Stromal cell of bone marrow (primary cell): ENCODE measurements around the gene CNTRL.
"Not testable (repeated sequence)": the region's sequence is repeated elsewhere in the genome, so short reads cannot be mapped to it uniquely, and the experiment has no call there.

Experiments used
- DNase-seq: peaks from one replicate; pipeline ENCODE4 v3.0.0-alpha.2; 2012; ENCODE audit warnings: low read depth

CNTRL gene

GRCh38 chr9:121074370-121075250 is at the start of gene CNTRL:
Gene CNTRL (plus strand): TSS chr9:121074955. CDS start chr9:121088327, 13,372 bp downstream.
- peak; percentile 79 for DNase-seq

DNA sequence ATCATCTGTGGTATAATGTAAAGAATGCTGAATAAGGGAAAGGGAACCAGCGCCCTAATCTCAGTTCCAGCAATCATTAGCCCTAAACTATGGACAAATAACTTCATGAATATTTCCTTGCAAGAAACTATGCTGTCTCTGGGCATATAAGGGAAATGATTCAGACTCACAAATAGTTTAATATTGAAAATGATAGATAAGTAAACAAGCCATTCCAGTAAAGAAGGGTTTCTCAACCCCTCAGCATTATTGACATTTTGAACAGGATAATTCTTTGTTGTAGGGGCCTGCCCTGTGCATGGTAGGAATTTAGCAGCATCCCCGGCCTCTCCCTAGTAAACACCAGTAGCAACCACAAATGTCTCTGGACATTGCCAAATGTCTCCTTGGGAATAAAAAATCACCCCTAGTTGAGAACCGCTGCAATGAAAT is 48.5 kb upstream of the CNTRL start:
- DNase-seq = no peak

GRCh38 chr9:121026768-121027167 is 48.0 kb upstream of the CNTRL start:
- DNase-seq = no peak

- DNase-seq = not testable (repeated sequence)
Observed at GRCh38 chr9:121028285-121028684, 46.5 kb upstream of the CNTRL start.

DNA sequence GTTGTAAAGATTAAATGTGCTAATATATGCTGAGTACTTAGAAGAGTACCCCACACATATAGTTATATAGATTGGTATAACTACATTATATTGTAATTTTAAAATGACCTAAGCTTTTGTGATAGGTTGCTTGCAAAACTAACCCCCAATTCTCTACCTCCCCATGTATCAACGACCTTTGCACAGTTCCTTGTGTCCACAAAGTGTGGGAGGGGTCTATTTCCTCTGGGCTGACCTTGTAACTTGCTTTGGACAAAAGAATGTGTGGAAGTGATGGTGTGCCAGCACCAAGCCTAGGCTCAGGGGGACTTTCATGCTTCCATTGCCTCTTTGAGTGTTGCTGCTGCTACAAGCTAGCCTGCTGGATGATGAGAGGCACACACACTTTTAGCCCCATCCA is 45.3 kb upstream of the CNTRL start:
- no peak for DNase-seq

GRCh38 chr9:121034529-121034928 is 40.2 kb upstream of the CNTRL start:
- DNase-seq = no peak

DNA sequence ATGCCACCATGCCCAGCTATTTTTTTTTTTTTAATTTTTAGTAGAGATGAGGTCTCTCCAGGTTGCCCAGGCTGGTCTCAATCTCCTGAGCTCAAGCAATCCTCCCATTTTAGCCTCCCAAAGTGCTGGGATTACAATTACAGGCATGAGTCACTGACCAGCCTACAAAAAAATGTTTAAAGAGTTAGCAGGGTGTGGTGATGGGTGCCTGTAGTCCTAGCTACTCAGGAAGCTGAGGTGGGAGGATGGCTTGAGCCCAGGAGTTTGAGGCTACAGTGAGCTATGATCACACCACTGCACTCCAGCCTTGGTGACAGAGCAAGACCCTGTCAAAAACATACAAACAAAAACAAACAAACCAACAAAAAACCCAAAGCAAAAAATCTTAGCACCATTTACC is 39.0 kb upstream of the CNTRL start:
- DNase-seq = not testable (repeated sequence)

GRCh38 chr9:121038362-121038761 is 36.4 kb upstream of the CNTRL start:
- no peak for DNase-seq

- no peak for DNase-seq
Observed at GRCh38 chr9:121038804-121039203, 36.0 kb upstream of the CNTRL start.

DNA sequence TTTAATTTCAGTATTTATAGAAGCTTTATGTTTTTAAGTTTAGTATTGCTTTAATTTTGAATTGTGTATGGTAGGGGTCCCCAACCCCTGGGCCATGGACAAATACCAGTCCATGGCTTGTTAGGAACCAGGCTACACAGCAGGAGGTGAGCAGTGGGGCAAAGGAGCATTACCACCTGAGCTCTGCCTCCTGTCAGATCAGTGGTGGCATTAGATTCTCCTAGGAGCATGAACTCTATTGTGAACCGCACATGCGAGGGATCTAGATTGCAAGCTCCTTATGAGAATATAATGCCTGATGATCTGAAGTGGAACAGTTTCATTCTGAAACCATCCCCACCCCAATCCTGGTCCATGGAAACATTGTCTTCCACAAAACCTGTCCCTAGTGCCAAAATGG is 26.6 kb upstream of the CNTRL start:
- no peak for DNase-seq

DNA sequence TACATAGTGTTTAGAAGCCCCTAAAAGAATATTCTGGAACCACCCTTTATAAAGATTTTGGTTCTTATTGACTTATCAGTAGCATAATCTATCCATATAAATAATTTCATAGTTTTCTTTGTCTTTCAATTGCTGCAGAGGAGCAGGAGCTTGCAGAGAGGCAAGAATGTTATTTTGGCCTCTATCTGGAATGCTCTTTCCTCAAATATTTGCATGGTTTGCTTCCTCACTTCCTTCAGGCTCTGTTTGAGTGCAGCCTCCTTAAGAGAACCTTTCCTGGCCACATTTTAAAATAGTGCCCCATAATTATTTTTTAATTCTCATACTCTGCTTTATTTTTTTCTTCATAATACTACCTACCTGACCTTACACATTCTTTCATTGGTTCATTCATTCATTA is 26.1 kb upstream of the CNTRL start:
- no peak for DNase-seq

GRCh38 chr9:121050128-121050988 is 24.4 kb upstream of the CNTRL start, which contains the start of gene C5:
Gene C5 (minus strand): TSS chr9:121050275. CDS start chr9:121050246, 29 bp downstream.
- no peak for DNase-seq

- DNase-seq = no peak
Observed at GRCh38 chr9:121053544-121053943, 21.2 kb upstream of the CNTRL start.

DNA sequence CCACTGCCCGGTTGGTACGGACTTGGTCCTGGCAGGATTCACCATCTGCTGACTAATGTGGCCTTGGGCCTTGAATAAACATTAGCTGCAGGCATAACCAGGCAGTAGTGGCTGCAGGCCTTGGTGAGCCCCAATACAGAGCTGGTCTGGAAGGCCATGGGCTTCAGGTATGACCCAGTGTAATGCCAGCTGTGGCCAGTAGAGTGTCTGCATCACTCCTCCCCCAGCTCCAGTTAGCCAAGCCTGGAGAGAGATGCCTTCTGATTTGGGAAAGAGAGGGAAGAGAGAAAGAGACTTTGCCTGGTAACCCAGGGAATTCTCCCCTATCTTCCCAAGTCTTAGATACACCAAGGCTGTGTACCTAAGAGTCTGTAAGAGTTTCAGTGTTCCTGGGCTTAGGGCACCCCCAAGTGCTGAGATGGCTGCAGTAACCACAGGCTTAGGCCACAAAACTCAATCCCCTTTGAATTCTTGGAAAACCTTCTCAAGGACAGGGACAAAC is 19.1 kb upstream of the CNTRL start:
- no peak for DNase-seq

DNA sequence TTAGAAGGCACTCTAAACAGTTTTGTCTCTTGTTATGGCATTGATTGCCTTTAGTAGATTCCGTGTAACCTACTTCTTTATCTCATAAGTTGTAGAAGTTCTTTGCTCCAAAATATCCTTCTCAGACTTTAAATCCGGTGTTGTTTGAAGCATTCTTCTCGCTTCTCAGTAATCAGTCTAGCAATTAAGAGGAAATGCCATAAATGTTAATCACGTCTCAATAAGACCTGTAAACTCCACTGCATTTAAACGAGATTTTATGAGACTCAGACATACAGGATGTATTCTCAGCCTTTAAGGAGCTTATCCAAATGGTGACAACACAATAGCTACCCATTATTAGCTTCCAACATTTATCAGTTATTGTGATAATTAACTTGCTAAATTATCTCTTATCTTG is 16.9 kb upstream of the CNTRL start:
- no peak for DNase-seq

GRCh38 chr9:121059513-121059912 is 15.2 kb upstream of the CNTRL start:
- no peak for DNase-seq

DNA sequence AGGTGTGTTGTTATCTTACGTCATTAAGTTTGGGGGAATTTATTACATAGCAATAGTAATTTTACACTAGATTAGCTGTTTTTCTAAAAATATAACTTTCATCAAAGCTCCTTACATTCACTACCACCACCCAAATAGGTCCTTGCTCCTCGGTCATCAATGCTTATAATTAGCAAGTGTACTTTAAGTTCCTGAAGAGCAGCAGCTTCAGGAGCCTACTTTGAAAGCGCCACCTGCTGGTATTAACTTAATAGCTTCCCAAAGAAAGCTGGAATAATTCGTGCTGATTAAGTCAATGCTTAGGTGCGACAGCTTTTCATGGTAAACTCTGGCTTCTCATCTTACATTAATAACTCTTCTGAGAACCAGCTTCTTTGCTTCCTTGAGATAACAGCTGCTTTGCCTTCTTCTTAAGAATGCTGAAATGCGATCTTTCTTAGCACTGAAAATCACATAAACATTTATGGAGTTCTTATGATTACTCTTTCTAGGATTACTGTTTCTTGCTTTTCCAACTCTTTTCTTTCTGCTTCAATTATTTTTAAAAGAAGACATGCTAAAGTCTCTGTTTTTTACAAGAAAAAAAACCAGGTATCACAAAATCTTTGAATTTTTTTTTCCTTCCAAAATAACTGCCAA is 14.6 kb upstream of the CNTRL start:
- DNase-seq = peak; percentile 40

DNA sequence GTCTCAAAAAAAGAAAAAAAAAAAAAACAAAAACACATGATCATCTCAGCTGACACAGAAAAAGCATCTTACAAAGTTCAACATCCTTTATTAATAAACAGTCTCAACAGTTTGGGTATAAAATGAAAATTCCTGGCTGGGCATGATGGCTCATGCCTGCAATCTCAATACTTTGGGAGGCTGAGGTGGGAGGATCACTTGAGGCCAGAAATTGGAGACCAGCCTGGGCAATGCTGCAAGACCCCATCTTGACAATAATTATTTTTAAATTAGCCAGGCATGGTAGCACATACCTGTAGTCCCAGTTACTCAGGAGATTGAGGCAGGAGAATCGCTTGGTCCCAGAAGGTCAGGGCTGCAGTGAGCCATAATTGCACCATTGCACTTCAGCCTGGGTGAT is 7.9 kb upstream of the CNTRL start:
- DNase-seq = no peak

DNA sequence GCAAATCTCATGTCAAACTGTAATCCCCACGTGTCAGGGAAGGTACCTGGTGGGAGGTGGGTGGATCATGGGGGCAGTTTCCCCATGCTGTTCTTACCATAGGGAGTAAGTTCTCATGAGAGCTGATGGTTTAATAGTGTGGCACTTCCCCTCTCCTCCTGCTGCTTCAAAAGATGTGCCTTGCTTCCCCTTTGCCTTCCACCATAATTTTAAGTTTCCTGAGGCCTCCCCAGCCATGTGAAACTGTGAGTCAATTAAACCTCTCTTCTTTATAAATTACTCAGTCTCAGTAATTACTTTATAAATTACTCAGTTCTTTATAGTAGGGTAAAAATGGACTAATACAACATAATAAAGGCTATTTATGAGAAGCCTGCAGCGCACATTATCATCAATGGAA is 7.1 kb upstream of the CNTRL start:
- no peak for DNase-seq

- no peak for DNase-seq
Observed at GRCh38 chr9:121069396-121069795, 5.4 kb upstream of the CNTRL start.

DNA sequence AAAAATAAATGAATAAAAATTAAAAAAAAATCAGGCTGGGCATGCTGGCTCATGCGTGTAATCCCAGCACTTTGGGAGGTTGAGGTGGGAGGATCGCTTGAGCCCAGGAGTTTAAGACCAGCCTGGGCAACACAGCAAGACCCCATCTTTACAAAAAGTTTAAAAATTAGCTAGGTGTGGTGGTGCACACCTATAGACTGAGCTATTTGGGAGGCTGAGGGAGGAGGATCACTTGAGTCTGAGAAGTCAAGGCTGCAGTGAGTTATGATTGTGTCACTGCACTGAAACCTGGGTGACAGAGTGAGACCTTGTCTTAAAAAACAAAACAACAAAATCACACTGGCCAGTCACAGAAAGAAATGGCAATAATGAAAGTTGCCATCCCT is 3.4 kb upstream of the CNTRL start:
- DNase-seq = no peak

- no peak for DNase-seq
Observed at GRCh38 chr9:121071756-121072421, 2.9 kb upstream of the CNTRL start.
